Neural progenitor cell (in vitro differentiated cells): ENCODE results near the gene SLC47A2.

Experiments used
- EZH2 ChIP-seq: fragments of 200-600 bp; sonication (generic); IDR thresholded peaks from 2 replicates; pipeline ENCODE4 v1.6.1; 2017; ENCODE audit warnings: antibody characterized with exemption, mild to moderate bottlenecking, moderate library complexity
- EZH2phosphoT487 ChIP-seq: fragments of 200-600 bp; sonication (generic); IDR thresholded peaks from 2 replicates; pipeline ENCODE4 v1.6.1; 2017; ENCODE audit warnings: antibody characterized with exemption
- TF ChIP-seq, protein P1 (sequence below): fragments of 200-600 bp; sonication (generic); IDR thresholded peaks from 2 replicates; pipeline ENCODE4 v1.5.1; 2017; ENCODE audit warnings: antibody characterized with exemption, mild to moderate bottlenecking

DNA sequence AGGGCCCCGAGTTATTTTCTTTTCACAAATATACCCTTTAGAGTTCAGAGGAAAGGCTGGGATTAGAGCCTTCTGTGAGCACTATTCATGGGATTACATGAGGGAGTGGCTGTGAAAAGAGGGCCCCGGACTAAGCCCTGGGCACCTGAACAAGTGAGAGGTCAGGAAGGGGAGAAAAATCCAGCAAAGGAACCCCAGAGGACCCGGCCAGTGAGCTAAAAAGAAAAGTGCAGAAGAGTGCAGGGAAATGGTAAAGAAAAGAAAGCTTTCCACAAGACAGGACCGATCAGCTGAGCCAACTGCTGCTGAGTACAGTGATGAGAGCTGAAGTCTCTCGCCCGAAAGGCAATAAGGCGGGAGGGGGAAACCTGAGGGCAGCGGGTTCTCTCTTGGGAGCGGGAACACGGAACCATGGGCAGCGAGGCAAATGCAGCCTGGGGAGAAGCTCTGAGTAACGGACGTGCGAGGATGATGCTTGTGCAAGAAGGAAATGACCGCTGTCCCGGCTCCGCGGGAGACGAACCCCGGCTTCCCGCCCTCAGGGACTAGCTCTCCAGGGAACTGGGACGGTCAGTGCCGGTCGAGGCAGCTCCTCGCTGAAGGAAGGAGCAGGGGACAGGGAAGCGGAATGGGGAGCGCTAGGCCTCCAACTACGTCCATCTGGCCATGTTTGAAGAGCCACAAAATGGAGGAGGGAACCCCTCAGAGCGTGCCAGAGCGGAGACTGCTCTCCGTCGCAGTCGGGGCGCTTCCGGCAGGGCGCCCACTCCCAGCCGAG is 68.5 kb downstream of the SLC47A2 start:
- TF ChIP-seq, protein P1, sequence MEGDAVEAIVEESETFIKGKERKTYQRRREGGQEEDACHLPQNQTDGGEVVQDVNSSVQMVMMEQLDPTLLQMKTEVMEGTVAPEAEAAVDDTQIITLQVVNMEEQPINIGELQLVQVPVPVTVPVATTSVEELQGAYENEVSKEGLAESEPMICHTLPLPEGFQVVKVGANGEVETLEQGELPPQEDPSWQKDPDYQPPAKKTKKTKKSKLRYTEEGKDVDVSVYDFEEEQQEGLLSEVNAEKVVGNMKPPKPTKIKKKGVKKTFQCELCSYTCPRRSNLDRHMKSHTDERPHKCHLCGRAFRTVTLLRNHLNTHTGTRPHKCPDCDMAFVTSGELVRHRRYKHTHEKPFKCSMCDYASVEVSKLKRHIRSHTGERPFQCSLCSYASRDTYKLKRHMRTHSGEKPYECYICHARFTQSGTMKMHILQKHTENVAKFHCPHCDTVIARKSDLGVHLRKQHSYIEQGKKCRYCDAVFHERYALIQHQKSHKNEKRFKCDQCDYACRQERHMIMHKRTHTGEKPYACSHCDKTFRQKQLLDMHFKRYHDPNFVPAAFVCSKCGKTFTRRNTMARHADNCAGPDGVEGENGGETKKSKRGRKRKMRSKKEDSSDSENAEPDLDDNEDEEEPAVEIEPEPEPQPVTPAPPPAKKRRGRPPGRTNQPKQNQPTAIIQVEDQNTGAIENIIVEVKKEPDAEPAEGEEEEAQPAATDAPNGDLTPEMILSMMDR: no peak
- TF ChIP-seq EZH2phosphoT487 (peak; percentile 11), EZH2 (no peak)
